Chondrocyte (in vitro differentiated cells): ENCODE measurements around the gene HOXB5. TPM values are rescaled to one million over a fixed set of nuclear protein-coding genes. Genes with fewer than 3 reads are reported as not detected.

Experiments
- DNase-seq: peaks from one replicate; pipeline ENCODE4 v3.0.0; 2021; ENCODE audit warnings: mixed read lengths, low spot score
- H3K27ac Mint-ChIP-seq: one replicate; pipeline ENCODE4 v1.8.0; 2021; ENCODE audit warnings: mild to moderate bottlenecking, moderate library complexity, mixed read lengths; ENCODE audit not compliant: unreplicated experiment
- H3K27me3 Mint-ChIP-seq: 2 replicates; pipeline ENCODE4 v1.8.0; 2021; ENCODE audit warnings: low read depth, mixed read lengths
- H3K36me3 Mint-ChIP-seq: 2 replicates; pipeline ENCODE4 v1.8.0; 2021; ENCODE audit warnings: low read depth, mixed read lengths
- H3K4me1 Mint-ChIP-seq: 2 replicates; pipeline ENCODE4 v1.8.0; 2021; ENCODE audit warnings: low read depth, mild to moderate bottlenecking, mixed read lengths
- H3K4me3 Mint-ChIP-seq: one replicate; pipeline ENCODE4 v1.8.0; 2021; ENCODE audit warnings: mild to moderate bottlenecking, moderate library complexity, mixed read lengths; ENCODE audit not compliant: unreplicated experiment
- H3K9me3 Mint-ChIP-seq: 2 replicates; pipeline ENCODE4 v1.8.0; 2021; ENCODE audit warnings: low read depth, mixed read lengths
- CTCF ChIP-seq: fragments of 200-600 bp; sonication (generic); IDR thresholded peaks from 2 replicates; pipeline ENCODE4 v1.5.0; 2021; ENCODE audit warnings: antibody characterized with exemption, mild to moderate bottlenecking, moderate library complexity
- total RNA-seq: library from RNA; stranded (reverse); gene quantifications from 3 replicates; pipeline ENCODE4 v1.2.1, GENCODE V29; 2021

HOXB5 gene
- total RNA-seq, 1 donor from 2014 or later, result not detected

- DNase-seq, result no peak
- Mint-ChIP-seq H3K4me1 (peaks cover 14% of the 10 kb centered on the region), H3K27me3 (peaks cover 92% of the 10 kb centered on the region)
These were observed 5.1 kb downstream of the HOXB5 start for GRCh38 chr17:48588528-48588927.

GRCh38 chr17:48588074-48588415 lies 5.5 kb downstream of the HOXB5 start:
- no peak overlapping the region for H3K27ac Mint-ChIP-seq
- no peaks in the 10 kb centered on the region for H3K36me3 Mint-ChIP-seq
- TF ChIP-seq CTCF, result no peak
- peaks cover 92% of the 10 kb centered on the region for H3K27me3 Mint-ChIP-seq
- H3K4me1 Mint-ChIP-seq, result peaks cover 14% of the 10 kb centered on the region
- no peaks in the 10 kb centered on the region for H3K9me3 Mint-ChIP-seq
- no peak for DNase-seq
- H3K4me3 Mint-ChIP-seq, result no peak overlapping the region

More at GRCh38 chr17:48588528-48588927, 5.1 kb downstream of the HOXB5 start:
- Mint-ChIP-seq H3K36me3 (no peaks in the 10 kb centered on the region), H3K27ac (no peak overlapping the region), H3K4me3 (no peak overlapping the region), H3K9me3 (no peaks in the 10 kb centered on the region)
- no peak for TF ChIP-seq CTCF

DNA sequence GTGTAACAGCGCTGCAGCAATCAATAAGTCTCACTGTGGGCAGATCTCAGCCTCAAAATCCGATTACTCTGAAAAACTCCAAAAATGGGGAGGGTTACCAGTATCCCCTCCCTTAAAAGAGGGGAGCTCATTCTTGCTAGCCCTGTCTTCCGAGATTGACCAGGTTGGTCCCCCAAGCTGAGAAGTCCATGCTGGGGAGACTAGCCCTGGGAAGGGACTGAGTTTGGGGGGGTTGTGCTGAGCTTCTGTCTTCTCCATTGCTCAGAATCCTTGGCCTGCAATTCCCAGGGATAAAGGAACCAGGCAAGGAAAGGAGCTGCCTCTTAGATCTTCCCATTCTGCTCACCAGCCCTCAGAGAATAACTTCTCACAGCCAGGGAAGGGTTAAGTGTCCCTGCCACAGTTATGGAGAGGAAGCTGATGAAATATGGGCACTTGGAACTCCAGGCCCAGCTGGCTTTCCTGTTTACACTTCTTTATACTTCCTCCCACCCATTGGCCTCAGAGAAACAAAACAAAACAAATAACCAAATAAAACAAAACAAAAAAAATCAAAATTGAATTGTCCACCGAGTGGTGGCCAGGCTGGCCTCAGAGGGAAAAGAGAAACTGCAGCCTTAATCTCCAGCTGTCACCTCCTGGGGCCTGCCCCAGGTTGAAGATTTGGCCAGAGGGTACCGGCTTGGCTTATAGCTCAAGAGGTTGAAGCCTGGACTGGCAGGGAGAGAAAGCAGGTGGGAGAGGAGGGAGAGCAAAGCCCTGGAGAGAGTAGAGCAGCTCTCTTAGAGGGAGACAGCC lies 6.1 kb downstream of the HOXB5 start:
- H3K27ac Mint-ChIP-seq, result no peak overlapping the region
- H3K4me1 Mint-ChIP-seq, result peaks cover 14% of the 10 kb centered on the region
- H3K4me3 Mint-ChIP-seq, result no peak overlapping the region
- H3K9me3 Mint-ChIP-seq, result no peaks in the 10 kb centered on the region
- H3K27me3 Mint-ChIP-seq, result peaks cover 93% of the 10 kb centered on the region
- no peak for TF ChIP-seq CTCF
- DNase-seq, result no peak
- no peaks in the 10 kb centered on the region for H3K36me3 Mint-ChIP-seq

- no peaks in the 10 kb centered on the region for H3K9me3 Mint-ChIP-seq
- H3K4me3 Mint-ChIP-seq, result no peak overlapping the region
- TF ChIP-seq CTCF, result no peak
- H3K27me3 Mint-ChIP-seq, result peaks cover 93% of the 10 kb centered on the region
- H3K4me1 Mint-ChIP-seq, result peaks cover 17% of the 10 kb centered on the region
- no peak overlapping the region for H3K27ac Mint-ChIP-seq
- DNase-seq, result no peak
- no peaks in the 10 kb centered on the region for H3K36me3 Mint-ChIP-seq
These were observed 7.0 kb downstream of the HOXB5 start for GRCh38 chr17:48586355-48587258.

GRCh38 chr17:48584223-48584741 lies 9.3 kb downstream of the HOXB5 start:
- Mint-ChIP-seq H3K36me3 (peaks cover 2% of the 10 kb centered on the region), H3K4me1 (peaks cover 17% of the 10 kb centered on the region), H3K27me3 (peaks cover 91% of the 10 kb centered on the region), H3K27ac (no peak overlapping the region), H3K4me3 (no peak overlapping the region), H3K9me3 (no peaks in the 10 kb centered on the region)
- no peak for TF ChIP-seq CTCF
- DNase-seq, result no peak
